HG02763 (cell line): Measurements from ENCODE around the gene RALGPS1.

ENCODE experiments used
- ATAC-seq: cut with Tn5 transposase; IDR thresholded peaks from one replicate; pipeline ENCODE4 v1.9.1; 2021; ENCODE audit warnings: mild to moderate bottlenecking, moderate library complexity; ENCODE audit not compliant: unreplicated experiment

RALGPS1 gene

GRCh38 chr9:127050152-127050551 lies 135.6 kb downstream of the RALGPS1 start:
- no peak for ATAC-seq

- no peak for ATAC-seq
Measured at GRCh38 chr9:127050591-127051001, 136.0 kb downstream of the RALGPS1 start.

DNA sequence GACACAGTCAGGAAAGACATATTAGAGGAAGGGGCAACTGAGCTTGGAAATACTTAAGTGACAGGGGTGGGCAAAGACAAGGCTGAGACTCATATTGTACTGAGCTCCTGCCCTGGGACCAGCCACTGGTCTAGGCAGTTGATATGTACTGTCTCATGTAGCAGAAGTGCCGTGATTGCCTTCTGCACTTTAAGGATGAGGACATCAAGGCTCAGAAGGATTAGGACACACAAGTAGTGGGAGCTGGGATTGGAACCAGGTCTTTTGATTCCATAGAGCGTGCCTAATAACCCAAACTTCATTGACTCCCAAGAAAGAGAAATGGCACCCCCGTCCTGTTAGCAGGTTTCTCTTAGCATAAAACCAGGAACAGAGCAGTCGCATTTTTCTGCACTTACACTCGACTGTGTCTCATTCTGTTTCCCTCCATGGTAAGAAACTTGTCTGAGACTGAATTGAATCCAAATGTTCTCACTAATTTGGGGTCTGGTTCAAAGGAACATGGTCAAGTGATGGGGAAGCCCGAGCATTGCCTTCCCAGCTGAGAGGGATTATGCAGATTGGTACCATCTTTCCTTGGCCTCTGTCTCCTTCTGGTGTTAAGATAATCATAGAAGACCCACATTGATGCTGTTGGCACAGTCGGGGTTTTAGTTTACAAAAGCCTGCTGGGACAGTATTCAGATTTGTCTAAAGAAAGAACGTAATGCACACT lies 137.5 kb downstream of the RALGPS1 start:
- ATAC-seq: no peak

DNA sequence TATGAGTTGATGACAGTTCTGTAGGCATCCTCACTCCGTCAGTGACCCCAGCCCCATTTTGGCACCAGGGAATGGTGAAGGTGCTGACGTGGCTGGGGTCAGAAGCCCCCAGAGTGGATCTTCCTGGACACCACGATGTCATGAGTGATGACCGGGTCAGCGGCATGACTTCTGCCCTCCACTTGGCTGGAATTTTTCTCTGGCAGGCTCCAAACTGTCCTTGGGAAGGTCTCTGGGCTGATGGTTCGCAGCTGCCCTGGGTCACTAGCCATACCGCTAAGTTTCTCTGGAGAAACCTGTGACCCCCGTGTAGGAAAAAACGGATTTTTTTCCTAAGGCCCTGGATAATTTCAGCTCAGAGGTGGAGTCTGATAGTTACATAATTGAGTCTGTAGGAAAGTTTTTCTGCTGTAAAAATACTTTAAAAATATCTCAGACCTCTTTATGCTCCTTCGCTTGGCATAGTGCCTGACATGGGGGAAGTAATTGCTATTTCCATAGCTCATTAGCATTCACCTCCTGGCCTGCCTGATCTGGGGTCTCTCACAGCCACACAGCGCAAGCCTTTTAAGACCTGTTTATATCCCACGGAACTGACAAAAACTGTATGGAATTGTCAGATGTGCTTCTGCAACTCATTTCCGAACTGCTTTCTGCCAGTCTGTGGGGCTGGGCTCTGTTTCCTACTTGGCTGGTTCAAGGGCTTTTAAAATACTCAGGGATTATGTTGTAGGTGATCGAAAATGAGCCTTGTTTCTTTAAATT lies 138.7 kb downstream of the RALGPS1 start:
- no peak for ATAC-seq

DNA sequence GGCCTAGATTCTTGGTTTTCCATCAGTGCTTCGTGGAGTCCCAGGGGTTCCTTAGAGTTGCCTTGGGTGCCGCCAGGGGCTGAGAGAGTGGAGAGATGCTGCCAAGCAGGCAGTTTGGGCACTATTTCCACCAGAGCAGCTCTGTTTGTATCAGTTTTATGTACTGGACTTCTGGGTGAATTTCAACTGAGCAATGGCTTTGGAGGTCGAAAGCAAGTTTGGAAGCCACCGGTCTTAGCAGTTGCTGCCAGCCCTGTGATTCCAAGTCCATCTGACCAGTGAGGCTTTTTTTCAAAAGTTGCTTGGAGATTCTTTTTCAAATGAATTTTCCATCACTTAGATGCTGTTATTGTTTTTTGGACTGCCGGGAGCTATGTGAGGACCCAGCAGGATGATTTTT lies 139.4 kb downstream of the RALGPS1 start:
- ATAC-seq: no peak

- no peak for ATAC-seq
Measured at GRCh38 chr9:127055745-127056402, 141.3 kb downstream of the RALGPS1 start.

- no peak for ATAC-seq
Measured at GRCh38 chr9:127056446-127056845, 141.9 kb downstream of the RALGPS1 start.

GRCh38 chr9:127058011-127058644 lies 143.5 kb downstream of the RALGPS1 start:
- ATAC-seq: no peak

- no peak for ATAC-seq
Measured at GRCh38 chr9:127058645-127059021, 144.1 kb downstream of the RALGPS1 start.

- ATAC-seq: no peak
Measured at GRCh38 chr9:127059030-127059429, 144.4 kb downstream of the RALGPS1 start.

GRCh38 chr9:127059765-127060361 lies 145.3 kb downstream of the RALGPS1 start:
- ATAC-seq: no peak

DNA sequence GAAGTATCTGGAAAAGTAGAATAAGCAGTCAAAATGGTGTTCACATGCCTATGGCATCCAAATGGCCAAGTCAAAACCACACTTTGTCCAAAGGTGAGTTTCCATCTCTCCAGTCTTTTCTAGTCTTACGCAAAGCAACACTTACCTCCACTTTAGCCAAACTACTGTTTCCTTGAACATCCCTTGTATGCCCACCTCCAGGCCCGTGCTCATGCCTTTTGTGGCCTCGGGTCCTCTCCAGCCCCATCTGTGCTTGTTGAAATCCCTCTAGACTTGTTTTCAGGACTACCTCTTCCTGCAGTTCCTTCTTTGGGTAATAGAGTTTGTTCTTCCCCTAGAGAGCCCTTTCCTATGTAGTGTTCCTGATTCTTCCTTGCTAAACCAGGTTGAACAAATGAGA lies 146.8 kb downstream of the RALGPS1 start:
- no peak for ATAC-seq

DNA sequence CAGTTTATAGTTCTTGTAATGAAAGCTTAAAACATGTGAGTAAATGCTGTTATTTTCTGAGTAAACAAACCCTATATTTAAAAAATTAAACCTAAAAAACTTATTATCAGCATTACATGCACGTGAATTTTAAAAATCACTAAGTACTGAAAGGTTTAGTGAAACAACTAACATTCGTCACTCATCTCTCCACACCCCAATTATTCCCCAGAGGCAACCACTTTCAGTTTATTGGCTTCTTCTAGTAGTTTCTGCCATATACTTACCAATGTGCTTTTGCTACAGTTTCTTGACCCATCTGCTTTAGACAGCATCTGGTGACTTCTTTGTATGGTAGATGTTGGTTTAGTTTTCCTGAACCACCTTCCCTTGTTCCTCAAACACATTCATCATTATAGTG lies 149.8 kb downstream of the RALGPS1 start:
- no peak for ATAC-seq

DNA sequence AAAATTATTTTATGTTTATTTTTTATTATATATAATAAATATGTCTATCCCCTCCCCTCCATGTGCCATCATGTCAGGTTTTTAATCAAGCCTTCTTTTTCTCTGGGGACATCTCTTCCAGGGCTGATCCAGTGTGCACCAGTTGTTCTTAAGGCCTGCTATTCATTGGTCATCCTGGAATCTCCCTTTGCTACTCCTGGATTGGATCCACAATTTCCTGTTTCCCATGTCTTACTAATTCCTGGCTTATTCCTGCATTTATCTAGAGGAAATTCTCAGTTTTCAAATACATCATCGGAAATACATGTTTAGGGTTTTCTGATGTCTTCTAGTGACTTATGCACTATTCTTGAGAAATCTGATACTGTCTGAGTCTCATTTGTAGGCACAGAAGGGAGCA lies 151.0 kb downstream of the RALGPS1 start:
- ATAC-seq: no peak

DNA sequence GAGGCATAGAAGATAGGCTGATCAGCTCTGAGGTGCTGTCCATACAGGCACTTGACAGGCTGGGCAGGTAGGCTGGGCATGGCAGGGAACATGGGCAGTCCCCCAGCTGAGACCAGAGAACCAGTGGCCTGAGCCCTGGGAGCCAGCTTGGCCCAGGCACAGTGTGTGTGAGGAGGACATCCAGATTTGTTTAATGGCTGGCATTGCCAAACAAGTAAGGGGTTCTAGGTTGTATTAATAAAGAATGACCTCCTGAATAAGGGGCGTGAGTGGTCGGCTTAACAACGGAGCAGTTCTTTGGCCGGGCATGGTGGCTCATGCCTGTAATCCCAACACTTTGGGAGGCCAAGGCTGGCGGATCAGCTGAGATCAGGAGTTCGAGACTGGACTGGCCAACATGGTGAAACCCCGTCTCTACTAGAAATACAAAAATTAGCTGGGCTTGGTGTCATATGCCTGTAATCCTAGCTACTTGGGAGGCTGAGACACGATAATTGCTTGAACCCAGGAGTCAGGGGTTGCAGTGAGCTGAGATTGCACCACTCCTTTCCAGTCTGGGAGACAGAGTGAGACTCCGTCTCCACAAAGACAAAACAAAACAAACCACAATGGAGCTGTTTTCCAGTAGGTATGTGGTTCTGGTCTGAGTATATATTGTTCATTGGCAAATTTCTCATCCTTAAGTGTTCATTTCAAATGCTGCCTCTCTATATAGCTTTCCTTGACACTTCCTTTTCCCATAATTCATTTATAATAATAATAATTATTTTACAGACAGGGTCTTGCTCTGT lies 151.7 kb downstream of the RALGPS1 start:
- ATAC-seq: no peak

GRCh38 chr9:127066851-127067136 lies 152.2 kb downstream of the RALGPS1 start:
- ATAC-seq: no peak

GRCh38 chr9:127067603-127068220 lies 153.1 kb downstream of the RALGPS1 start:
- no peak for ATAC-seq

GRCh38 chr9:127074561-127075548 lies 160.3 kb downstream of the RALGPS1 start:
- no peak for ATAC-seq
